22Rv1 (cell line): ENCODE results near the gene IFT122.
"Not testable (repeated sequence)": the region's sequence is repeated elsewhere in the genome, so short reads cannot be mapped to it uniquely, and the experiment has no call there.

Experiments
- H3K27ac ChIP-seq: fragments of 450-650 bp; 2 replicates; pipeline ENCODE4 v1.5.1; 2017
- ZFX ChIP-seq: fragments of 450-650 bp; IDR thresholded peaks from 2 replicates; pipeline ENCODE4 v1.6.1; 2017; ENCODE audit warnings: antibody characterized with exemption, borderline replicate concordance
- TF ChIP-seq, protein P1 (sequence below): fragments of 450-650 bp; IDR thresholded peaks from 2 replicates; pipeline ENCODE4 v1.5.1; 2017; ENCODE audit warnings: mild to moderate bottlenecking

The IFT122 gene

DNA sequence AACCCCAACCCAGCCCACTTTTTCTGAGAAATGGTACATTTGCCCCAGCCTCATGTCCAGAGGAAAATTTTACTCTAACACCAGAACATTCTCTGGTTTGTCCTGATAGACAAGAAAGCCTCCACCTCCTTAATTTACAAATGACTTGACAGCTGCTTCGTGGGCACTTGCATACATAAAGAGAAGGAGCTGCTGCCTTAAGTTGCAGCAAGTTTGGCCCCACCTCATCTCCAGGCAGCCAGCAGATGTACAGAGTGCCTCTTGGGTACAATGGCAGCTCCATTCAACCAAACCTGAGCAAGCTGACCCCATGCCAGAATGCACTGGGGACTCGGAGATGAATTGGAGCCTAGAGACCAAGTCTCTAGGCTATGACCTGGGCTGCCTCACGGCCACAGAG is 96.8 kb downstream of the IFT122 start:
- H3K27ac ChIP-seq, result no peak overlapping the region
- no peak for TF ChIP-seq ZFX

DNA sequence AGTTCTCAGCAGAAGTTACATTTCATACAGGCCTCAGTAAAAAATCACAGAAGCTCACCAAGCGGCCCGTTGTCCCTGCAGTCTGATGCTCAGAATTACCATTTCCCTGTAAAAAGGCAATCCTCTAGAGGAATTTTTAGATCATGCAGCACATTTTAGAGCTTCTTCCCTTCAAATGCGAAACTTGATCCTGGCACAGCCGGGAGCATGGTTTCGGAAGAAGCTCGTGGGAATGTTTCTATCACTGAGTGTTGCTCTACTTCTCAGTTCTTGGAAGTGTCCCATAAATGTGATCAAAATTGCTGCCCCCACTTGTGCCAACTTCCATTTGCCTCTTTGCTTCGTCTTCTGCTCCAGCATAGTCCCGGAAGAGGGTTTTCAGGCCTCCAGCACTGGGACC is 99.2 kb downstream of the IFT122 start:
- TF ChIP-seq ZFX, result no peak
- TF ChIP-seq, protein P1, sequence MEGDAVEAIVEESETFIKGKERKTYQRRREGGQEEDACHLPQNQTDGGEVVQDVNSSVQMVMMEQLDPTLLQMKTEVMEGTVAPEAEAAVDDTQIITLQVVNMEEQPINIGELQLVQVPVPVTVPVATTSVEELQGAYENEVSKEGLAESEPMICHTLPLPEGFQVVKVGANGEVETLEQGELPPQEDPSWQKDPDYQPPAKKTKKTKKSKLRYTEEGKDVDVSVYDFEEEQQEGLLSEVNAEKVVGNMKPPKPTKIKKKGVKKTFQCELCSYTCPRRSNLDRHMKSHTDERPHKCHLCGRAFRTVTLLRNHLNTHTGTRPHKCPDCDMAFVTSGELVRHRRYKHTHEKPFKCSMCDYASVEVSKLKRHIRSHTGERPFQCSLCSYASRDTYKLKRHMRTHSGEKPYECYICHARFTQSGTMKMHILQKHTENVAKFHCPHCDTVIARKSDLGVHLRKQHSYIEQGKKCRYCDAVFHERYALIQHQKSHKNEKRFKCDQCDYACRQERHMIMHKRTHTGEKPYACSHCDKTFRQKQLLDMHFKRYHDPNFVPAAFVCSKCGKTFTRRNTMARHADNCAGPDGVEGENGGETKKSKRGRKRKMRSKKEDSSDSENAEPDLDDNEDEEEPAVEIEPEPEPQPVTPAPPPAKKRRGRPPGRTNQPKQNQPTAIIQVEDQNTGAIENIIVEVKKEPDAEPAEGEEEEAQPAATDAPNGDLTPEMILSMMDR, result no peak
- no peak overlapping the region for H3K27ac ChIP-seq

DNA sequence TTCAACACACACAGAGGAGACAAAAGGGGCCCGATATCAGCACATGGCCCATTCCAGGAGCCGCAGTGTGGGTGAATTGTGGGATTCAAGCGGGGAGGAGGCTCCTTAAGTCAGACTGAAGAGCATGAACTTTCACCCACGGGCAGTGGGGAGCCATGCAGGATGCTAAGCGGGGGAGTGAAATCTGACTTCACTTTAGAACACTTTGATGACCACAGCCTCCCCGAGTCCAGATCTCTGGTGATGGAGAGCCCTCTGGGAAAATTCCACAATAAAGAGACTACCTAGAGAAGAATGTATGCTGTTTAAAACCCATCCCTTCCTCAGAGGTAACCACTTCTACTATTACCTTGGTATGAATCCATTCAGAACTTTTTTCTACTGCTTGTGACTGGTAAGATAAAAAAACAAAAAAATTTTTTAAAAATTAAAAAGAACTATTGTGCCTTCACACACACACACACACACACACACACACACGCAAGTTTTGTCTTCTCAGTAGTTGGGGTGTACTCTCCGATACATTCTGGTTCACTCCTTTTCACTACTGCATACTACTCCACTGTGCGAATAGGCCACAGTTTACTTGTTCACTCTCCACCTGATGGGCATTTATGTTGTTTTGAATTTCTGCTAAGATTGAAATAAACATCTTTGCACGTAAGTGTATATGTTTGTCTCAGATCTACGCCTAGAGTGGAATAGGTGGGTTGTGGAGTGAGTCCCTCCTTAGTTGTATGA is 100.9 kb downstream of the IFT122 start:
- H3K27ac ChIP-seq, result no peak overlapping the region
- TF ChIP-seq ZFX, result no peak
- TF ChIP-seq, protein P1, result no peak

DNA sequence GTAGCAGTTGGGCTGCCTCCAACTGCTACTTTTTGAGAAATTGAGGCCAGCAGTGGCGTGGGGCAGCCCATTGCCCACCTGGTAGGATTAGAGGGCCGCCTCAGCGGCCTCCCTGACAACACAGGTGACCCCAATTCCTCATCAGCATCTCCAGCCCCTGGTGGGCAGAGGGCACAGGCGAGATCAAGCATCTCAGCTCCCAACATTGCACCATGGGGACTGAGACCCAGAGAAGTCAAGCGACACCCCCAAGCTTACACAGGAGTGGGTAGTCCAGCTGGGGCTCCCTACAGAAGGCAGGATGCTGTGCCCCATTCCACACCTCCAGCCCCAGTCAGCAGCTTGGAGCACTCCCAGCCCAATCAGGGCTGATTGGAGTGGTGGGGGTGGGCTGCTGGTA is 102.7 kb downstream of the IFT122 start:
- TF ChIP-seq, protein P1, result no peak
- TF ChIP-seq ZFX, result no peak
- no peak overlapping the region for H3K27ac ChIP-seq

DNA sequence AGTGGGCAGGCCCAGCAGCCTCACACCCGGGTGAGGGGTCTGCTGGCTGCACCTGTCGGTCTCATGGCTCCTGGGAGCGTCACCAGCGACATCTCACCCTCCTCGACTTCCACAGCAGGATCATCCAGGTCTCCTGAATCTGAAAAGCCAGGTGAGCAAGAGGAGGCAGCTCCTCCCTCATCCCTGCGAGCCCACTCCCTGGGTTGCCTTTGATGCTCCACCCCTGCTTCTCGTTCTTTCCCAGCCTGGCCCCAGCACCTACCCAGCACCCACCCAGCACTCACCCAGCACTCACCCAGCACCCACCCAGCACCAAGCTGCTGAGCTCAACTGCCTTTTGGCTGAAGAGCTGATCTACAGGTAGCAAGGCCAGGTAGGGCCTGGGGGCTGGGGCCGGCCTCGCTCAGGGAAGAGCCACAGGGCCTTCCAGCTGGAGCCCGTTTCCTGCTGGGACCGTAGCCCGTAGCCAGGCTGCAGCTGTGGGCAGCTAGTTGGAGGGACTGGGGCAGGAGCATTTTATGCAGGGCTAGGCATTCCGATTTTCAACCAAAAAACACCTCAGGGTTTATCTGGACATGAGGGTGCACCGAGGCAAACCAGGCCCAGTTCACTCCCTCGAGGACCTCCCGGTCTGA is 103.2 kb downstream of the IFT122 start, which contains the start of gene H1-8:
Gene H1-8 (plus strand): TSS at position 20 of the 635 bp plus-strand sequence. CDS start 44 bp downstream, at position 64.
- TF ChIP-seq, protein P1, result no peak
- TF ChIP-seq ZFX, result no peak

DNA sequence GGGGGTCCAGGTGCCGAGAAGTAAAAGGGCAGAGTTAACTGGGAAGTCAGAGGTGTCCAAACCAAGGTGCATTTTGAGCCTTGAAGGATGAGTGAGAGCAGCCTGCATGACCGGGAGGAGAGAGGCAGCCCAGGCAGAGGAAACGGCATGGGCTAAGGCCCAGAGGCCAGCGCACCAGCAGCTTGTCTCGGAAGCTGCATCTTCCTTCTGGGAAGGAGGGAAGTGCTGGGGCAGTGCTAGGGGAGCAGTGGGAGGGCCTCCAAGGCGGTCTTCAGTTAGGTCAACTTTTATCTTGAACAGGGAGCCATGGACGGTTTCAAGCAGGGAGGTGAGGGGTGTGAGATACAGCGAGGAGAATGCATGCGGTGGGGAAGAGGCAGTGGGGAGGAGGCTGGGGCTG is 104.0 kb downstream of the IFT122 start:
- no peak overlapping the region for H3K27ac ChIP-seq
- TF ChIP-seq ZFX, result no peak
- TF ChIP-seq, protein P1, result no peak

More for the DNA sequence above, 103.2 kb downstream of the IFT122 start, which contains the start of gene H1-8:
- H3K27ac ChIP-seq, result no peak within 1 kb of the TSS

DNA sequence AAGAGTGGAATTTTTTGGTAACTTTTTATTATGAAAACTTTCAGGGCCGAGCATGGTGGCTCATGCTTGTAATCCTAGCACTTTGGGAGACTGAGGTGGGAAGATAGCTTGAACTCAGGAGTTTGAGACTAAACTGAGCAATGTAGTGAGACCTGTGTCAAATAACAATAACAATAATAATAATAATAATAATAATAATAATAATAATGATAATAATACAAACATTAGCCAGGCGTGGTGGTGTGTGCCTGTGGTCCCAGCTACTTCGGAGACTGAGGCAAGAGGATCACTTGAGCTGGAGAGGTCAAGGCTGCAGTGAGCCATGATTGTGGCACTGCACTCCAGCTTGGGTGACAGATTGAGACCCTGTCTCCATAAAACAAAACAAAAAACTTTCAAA is 105.9 kb downstream of the IFT122 start:
- not testable (repeated sequence) for H3K27ac ChIP-seq

DNA sequence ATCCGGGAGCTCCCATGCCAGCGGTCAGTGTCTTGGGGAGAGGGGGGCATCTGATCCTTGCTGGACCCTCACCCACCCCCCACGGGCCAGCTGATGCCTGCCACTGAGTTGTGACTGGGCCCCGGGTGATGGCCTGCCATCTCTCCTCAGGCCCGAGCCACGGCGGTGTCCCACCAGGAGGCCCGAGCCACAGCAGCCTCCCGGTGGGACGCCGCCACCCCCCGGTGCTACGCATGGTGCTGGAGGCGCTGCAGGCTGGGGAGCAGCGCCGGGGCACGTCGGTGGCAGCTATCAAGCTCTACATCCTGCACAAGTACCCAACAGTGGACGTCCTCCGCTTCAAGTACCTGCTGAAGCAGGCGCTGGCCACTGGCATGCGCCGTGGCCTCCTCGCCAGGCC is 107.2 kb downstream of the IFT122 start:
- TF ChIP-seq, protein P1, result no peak
- TF ChIP-seq ZFX, result no peak
- H3K27ac ChIP-seq, result no peak overlapping the region
